22Rv1 (cell line): ENCODE results near the gene ESR1.

Source experiments
- CTCF ChIP-seq: fragments of 450-650 bp; IDR thresholded peaks from 2 replicates; pipeline ENCODE4 v1.5.1; 2017; ENCODE audit warnings: mild to moderate bottlenecking
- ZFX ChIP-seq: fragments of 450-650 bp; IDR thresholded peaks from 2 replicates; pipeline ENCODE4 v1.6.1; 2017; ENCODE audit warnings: antibody characterized with exemption, borderline replicate concordance

- no peak for TF ChIP-seq CTCF
- no peak for TF ChIP-seq ZFX
Measured at GRCh38 chr6:152087701-152088100, 280.2 kb downstream of the ESR1 start.
